OCI-LY7 (cell line): ENCODE results near the gene AKR7A3. TPM values are rescaled to one million over a fixed set of nuclear protein-coding genes. Genes with fewer than 3 reads are reported as not detected.
"Not testable (repeated sequence)": the region's sequence is repeated elsewhere in the genome, so short reads cannot be mapped to it uniquely, and the experiment has no call there.

Experiments
- BruUV-seq: library from RNA; stranded (reverse); fragments of 400-500 nt; replicated peaks from 2 replicates; lab custom pipeline; 2021; lab: Mats Ljungman, UMichigan
- CTCF ChIA-PET: fragments of 300-600 bp; sonication (Branson Sonifier 250); formaldehyde crosslinking; loops from one replicate; lab custom pipeline; 2022; ENCODE audit warnings: antibody characterized with exemption; ENCODE audit not compliant: unreplicated experiment; lab: Charles Lee
- POLR2A ChIA-PET: fragments of 300-600 bp; sonication (Branson Sonifier 250); formaldehyde crosslinking; loops from one replicate; lab custom pipeline; 2022; ENCODE audit warnings: antibody characterized with exemption; lab: Charles Lee
- DNase-seq: peaks from one replicate; pipeline ENCODE4 v3.0.0-alpha.2; 2015; ENCODE audit warnings: low spot score
- H2AFZ ChIP-seq: fragments of 200-600 bp; sonication (generic), shearing (Covaris generic); 2 replicates; pipeline ENCODE4 v1.6.1; 2014; ENCODE audit warnings: mild to moderate bottlenecking, antibody characterized with exemption, low read length, moderate library complexity
- H3K27ac ChIP-seq: fragments of 200-600 bp; sonication (generic); 2 replicates; pipeline ENCODE4 v1.5.1; 2014; ENCODE audit warnings: mixed run types, low read depth, mild to moderate bottlenecking, moderate library complexity, low read length, inconsistent platforms; ENCODE audit not compliant: poor library complexity, severe bottlenecking
- H3K36me3 ChIP-seq: fragments of 200-600 bp; sonication (generic); 2 replicates; pipeline ENCODE4 v1.6.1; 2014; ENCODE audit warnings: mild to moderate bottlenecking, antibody characterized with exemption, low read length, moderate library complexity, mixed read lengths; ENCODE audit not compliant: insufficient read depth
- H3K4me1 ChIP-seq: fragments of 200-600 bp; sonication (generic); 2 replicates; pipeline ENCODE4 v1.5.1; 2014; ENCODE audit warnings: mild to moderate bottlenecking, low read length; ENCODE audit not compliant: insufficient read depth, poor library complexity, severe bottlenecking
- H3K4me2 ChIP-seq: fragments of 200-600 bp; sonication (generic); 2 replicates; pipeline ENCODE4 v1.6.1; 2014; ENCODE audit warnings: mild to moderate bottlenecking, low read length
- H3K4me3 ChIP-seq: fragments of 200-600 bp; sonication (generic); 2 replicates; pipeline ENCODE4 v1.5.1; 2014; ENCODE audit warnings: mild to moderate bottlenecking, low read depth, low read length; ENCODE audit not compliant: poor library complexity, severe bottlenecking
- H3K79me2 ChIP-seq: fragments of 200-600 bp; sonication (generic); 2 replicates; pipeline ENCODE4 v1.6.1; 2016; ENCODE audit warnings: low read depth, mild to moderate bottlenecking, low read length, moderate library complexity, mixed read lengths; ENCODE audit not compliant: insufficient read depth
- H3K9me2 ChIP-seq: fragments of 200-600 bp; sonication (generic); 2 replicates; pipeline ENCODE4 v1.6.1; 2016; ENCODE audit warnings: mild to moderate bottlenecking, low read length, mixed read lengths; ENCODE audit not compliant: insufficient read depth
- H3K9me3 ChIP-seq: fragments of 200-600 bp; sonication (generic); 2 replicates; pipeline ENCODE4 v1.6.1; 2014; ENCODE audit warnings: mild to moderate bottlenecking, mixed run types, low read length, mixed read lengths
- H4K20me1 ChIP-seq: fragments of 200-600 bp; sonication (generic); 2 replicates; pipeline ENCODE4 v1.6.1; 2014; ENCODE audit warnings: mild to moderate bottlenecking, antibody characterized with exemption, low read length, moderate library complexity, mixed read lengths; ENCODE audit not compliant: insufficient read depth
- EZH2phosphoT487 ChIP-seq: fragments of 200-600 bp; sonication (generic); IDR thresholded peaks from 2 replicates; pipeline ENCODE4 v1.6.1; 2018; ENCODE audit warnings: low read depth, borderline replicate concordance, mild to moderate bottlenecking, mixed run types, antibody characterized with exemption, low read length, moderate library complexity, mixed read lengths
- intact Hi-C: fragments of 100-400 bp; cut with micrococcal nuclease; formaldehyde crosslinking; loops from one replicate; pipeline ENCODE4 v1.10.0; 2022; ENCODE audit not compliant: unreplicated experiment
- total RNA-seq, 2 experiments: library from RNA; depleted of rRNA in 1 of 2; stranded (reverse); fragments of >200 nt in 1 of 2; shearing (Covaris generic) in 1 of 2; gene quantifications; 2 replicates each; pipeline ENCODE4 v1.2.3, GENCODE V29; 2014 to 2022
- TF ChIP-seq, protein P1 (sequence below): fragments of 200-600 bp; sonication (generic); conservative IDR thresholded peaks from 2 replicates; pipeline ENCODE4 v1.5.1; 2014; ENCODE audit warnings: mild to moderate bottlenecking, antibody characterized with exemption, low read length, moderate library complexity, mixed read lengths

AKR7A3 gene
- total RNA-seq, 2 experiments from 2014 or later, result 1.2 to 2.6 TPM

DNA sequence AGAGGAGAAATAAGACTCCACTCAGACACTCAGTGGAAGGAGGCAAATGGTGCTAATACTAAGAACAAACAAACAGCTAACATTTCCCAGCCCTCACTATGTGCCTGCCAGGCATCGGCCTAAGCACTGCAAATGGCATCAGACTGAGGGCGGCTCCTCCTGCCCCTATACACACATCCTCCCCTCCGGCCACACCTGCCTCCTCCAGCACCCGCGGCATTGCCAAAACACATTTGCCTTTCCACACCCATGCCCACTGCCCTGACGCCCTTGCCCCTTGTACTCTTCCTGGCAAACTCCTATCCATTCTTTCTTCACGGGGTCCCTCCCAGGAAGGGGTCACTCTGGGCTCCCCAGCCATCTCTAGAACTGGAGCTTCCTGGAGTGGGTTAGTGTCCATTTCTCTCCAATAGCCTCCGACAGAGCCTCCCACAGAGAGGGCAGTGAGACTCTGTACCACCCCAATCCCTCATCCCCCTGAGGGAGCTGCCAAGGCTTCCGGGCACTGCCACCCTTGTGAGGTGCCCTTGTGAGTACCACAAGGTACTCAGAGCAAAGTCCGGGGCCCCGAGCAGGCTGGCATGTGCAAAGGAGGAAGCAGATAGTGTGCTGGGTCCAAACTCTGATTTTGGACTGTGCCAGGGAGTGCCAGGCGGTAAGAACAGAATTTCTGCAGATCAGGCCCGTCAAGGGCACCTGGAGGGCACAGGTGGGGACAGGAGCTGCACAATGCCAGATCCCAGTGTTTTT lies 959 bp downstream of the AKR7A3 start:
- Histone ChIP-seq H3K36me3 (no peaks in the 10 kb centered on the region; the same call in 1 of the 2 replicates), H3K79me2 (no peaks in the 10 kb centered on the region), H3K4me3 (no peak overlapping the region), H4K20me1 (no peaks in the 10 kb centered on the region), H3K4me2 (no peak overlapping the region), H3K9me2 (no peaks in the 10 kb centered on the region), H2AFZ (no peak overlapping the region), H3K27ac (no peak overlapping the region), H3K9me3 (0 out of 2 replicates have a peak, but pooled peaks cover under 1% of the 10 kb centered on the region), H3K4me1 (no peaks in the 10 kb centered on the region)
- POLR2A ChIA-PET, result no interaction called here
- no TSS peak for BruUV-seq
- DNase-seq, result no peak
- TF ChIP-seq, protein P1, sequence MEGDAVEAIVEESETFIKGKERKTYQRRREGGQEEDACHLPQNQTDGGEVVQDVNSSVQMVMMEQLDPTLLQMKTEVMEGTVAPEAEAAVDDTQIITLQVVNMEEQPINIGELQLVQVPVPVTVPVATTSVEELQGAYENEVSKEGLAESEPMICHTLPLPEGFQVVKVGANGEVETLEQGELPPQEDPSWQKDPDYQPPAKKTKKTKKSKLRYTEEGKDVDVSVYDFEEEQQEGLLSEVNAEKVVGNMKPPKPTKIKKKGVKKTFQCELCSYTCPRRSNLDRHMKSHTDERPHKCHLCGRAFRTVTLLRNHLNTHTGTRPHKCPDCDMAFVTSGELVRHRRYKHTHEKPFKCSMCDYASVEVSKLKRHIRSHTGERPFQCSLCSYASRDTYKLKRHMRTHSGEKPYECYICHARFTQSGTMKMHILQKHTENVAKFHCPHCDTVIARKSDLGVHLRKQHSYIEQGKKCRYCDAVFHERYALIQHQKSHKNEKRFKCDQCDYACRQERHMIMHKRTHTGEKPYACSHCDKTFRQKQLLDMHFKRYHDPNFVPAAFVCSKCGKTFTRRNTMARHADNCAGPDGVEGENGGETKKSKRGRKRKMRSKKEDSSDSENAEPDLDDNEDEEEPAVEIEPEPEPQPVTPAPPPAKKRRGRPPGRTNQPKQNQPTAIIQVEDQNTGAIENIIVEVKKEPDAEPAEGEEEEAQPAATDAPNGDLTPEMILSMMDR, result no peak
- no peak for TF ChIP-seq EZH2phosphoT487
- intact Hi-C loops, result no loop called here
- CTCF ChIA-PET, result no interaction called here

DNA sequence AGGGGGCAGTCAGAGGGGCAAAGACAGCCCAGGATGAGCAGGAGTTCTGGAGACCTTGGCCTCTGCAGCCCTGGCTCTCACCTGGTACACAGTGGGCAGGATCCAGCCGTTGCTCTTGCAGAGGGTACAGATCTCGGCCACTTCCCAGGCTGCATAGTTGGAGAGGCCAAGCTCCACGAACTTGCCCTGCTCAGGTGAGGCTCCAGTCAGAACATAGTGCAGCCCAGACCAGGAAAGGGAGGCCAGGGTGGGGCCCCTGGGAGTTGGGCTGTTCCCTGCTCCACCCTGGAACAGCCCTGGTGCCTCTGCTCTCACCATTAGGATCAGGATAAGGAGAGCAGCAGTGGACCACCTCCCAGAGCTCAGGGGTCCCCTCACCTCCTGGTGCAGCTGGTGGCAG lies 2.8 kb downstream of the AKR7A3 start:
- POLR2A ChIA-PET, H3K36me3 ChIP-seq: not testable (repeated sequence)

DNA sequence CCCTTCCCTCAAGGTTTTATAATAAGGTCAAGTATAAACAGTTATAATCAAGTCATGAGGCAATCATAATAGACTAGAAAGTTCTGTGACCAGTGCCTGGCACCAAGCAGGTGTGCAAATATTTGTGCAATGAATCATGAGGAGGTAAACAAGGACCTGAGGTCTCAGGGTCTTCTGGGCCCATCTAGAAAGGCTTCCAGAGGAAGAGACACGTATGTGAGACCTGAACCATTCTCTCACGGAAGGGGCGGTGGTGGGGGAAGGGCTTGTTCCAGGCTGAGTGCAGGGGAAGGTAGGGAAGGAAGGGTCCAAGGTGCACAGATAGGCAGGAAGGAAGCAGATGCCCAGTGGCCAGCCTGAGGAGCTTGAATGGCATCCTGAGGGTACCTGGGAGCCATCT lies 3.2 kb downstream of the AKR7A3 start:
- H3K4me2 ChIP-seq, POLR2A ChIA-PET, intact Hi-C loops, BruUV-seq, H3K79me2 ChIP-seq, H3K27ac ChIP-seq, DNase-seq, H3K36me3 ChIP-seq, H3K9me2 ChIP-seq, H3K9me3 ChIP-seq, H3K4me3 ChIP-seq, H4K20me1 ChIP-seq, CTCF ChIA-PET, H3K4me1 ChIP-seq, H2AFZ ChIP-seq: not testable (repeated sequence)

More for the DNA sequence above, 2.8 kb downstream of the AKR7A3 start:
- intact Hi-C loops, H3K4me3 ChIP-seq, H3K27ac ChIP-seq, BruUV-seq, H3K9me2 ChIP-seq, DNase-seq, H3K4me2 ChIP-seq, H3K9me3 ChIP-seq, H4K20me1 ChIP-seq, H2AFZ ChIP-seq, H3K4me1 ChIP-seq, CTCF ChIA-PET, H3K79me2 ChIP-seq: not testable (repeated sequence)
